Cardiac fibroblast (primary cell): ENCODE measurements around the gene SAMD8.
"Not testable (repeated sequence)": the region's sequence is repeated elsewhere in the genome, so short reads cannot be mapped to it uniquely, and the experiment has no call there.

Experiments used
- DNase-seq, 2 donors: peaks; one replicate each; pipeline versions ENCODE4 v3.0.0 to v3.0.0-alpha.2; 2010; ENCODE audit warnings: low read depth in 2 of 2
- H3K4me3 ChIP-seq, 2 donors: replicated peaks in 1 of 2; 1 replicate in 1 of 2; 2 replicates in 1 of 2; pipeline ENCODE4 v1.5.1; 2011; ENCODE audit warnings: low read depth in 2 of 2, low read length in 2 of 2, mild to moderate bottlenecking in 2 of 2, moderate library complexity in 1 of 2
- TF ChIP-seq, protein P1 (sequence below): IDR thresholded peaks from one replicate; pipeline ENCODE4 v1.5.1; 2011; ENCODE audit warnings: low read depth, mild to moderate bottlenecking, low read length, inconsistent platforms

The SAMD8 gene

DNA sequence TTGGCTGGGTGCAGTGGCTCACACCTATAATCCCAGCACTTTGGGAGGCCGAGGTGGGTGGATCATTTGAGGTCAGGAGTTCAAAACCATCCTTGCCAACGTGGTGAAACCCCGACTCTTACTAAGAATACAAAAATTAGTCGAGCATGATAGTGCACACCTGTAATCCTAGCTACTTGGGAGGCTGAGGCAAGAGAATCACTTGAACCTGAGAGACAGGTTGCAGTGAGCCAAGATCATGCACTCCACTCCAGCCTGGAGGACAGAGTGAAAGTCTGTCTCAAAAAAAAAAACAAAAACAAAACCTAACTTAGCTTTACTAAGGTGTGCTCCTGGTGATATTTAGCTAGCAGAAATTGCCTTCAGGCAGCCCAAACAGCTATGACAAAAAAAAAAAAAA lies 74.9 kb downstream of the SAMD8 start:
- no peak overlapping the region for H3K4me3 ChIP-seq
- TF ChIP-seq, protein P1, sequence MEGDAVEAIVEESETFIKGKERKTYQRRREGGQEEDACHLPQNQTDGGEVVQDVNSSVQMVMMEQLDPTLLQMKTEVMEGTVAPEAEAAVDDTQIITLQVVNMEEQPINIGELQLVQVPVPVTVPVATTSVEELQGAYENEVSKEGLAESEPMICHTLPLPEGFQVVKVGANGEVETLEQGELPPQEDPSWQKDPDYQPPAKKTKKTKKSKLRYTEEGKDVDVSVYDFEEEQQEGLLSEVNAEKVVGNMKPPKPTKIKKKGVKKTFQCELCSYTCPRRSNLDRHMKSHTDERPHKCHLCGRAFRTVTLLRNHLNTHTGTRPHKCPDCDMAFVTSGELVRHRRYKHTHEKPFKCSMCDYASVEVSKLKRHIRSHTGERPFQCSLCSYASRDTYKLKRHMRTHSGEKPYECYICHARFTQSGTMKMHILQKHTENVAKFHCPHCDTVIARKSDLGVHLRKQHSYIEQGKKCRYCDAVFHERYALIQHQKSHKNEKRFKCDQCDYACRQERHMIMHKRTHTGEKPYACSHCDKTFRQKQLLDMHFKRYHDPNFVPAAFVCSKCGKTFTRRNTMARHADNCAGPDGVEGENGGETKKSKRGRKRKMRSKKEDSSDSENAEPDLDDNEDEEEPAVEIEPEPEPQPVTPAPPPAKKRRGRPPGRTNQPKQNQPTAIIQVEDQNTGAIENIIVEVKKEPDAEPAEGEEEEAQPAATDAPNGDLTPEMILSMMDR = no peak
- no peak for DNase-seq

DNA sequence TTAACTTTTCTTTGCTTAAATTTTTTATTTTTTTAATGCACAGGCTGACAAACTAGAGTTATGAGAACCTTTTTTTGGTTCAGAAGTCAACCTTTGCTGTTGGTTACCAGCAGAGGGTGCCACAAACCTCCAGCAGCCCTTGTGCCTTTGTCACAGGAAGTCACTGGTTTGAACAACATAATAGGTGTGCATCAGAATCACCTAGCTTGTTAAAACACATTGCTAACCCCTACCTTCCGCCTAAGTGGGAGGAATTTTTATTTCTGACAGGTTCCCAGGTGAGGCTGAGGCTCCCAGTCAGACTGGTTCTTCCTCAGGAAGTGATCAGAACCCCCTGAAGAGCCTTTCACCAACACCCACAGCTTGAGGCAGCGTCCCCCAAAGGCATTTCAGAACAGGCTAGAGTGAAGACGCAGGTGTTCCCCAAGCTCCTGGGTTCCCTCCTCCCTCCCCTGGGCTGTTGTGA lies 76.5 kb downstream of the SAMD8 start:
- DNase-seq = peak; percentile 80 to 81
- TF ChIP-seq, protein P1 = peak; percentile 87
- no peak overlapping the region for H3K4me3 ChIP-seq

DNA sequence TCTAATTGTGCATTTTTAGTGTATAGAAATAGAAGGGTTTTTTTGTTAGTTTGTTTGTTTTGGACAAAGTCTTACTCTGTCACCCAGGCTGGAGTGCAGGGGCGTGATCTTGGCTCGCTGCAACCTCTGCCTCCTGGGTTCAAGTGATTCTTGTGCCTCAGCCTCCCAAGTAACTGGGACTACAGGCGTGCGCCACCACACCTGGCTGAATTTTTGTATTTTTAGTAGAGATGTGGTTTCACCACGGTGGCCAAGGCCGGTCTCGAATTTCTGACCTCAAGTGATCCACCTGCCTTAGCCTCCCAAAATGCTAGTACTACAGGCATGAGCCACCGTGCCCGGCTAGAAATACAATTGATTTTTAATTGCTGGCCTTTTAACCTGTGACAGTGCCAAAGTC lies 77.1 kb downstream of the SAMD8 start:
- DNase-seq, H3K4me3 ChIP-seq: not testable (repeated sequence)

DNA sequence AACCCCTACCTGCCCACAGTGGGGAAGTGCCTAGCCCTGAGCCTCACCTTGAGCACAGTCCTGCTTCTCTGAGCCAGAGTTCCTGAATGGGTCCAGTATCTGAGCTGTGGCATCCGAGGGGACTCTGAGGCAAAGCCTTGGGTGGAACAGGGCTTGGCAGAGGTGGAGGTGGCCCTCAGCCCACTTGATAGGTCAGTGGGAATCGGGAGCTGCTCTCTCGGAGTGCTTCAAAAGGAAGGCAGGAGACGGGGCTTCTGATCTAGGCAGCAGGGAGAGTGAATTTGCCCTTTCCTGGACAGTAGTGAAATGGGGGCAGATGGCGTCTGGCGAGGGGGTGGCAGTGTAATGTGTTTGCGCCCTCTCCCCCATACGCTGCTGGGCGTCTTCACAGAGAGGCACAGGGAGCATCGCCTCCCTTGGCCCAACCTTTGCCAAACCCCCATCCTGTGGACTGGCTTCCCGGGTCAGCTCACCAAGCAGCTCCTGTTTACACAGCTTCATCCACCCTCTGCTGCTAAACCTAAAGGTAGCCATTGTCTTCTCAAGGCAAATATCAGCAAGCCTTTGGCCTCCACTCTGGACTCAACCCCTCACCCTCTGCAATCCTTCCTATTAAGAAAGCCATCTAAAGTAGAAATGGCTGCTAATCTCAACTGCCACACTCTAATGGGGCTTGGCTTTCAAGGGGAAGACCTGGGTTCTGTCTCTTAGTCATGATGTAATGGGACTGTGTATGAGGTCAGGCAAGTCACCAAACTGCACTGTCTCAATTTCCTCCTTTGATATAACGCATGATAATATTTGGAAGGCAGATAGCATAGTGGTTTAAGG lies 78.0 kb downstream of the SAMD8 start:
- TF ChIP-seq, protein P1 = no peak
- no peak for DNase-seq
- H3K4me3 ChIP-seq = no peak overlapping the region

DNA sequence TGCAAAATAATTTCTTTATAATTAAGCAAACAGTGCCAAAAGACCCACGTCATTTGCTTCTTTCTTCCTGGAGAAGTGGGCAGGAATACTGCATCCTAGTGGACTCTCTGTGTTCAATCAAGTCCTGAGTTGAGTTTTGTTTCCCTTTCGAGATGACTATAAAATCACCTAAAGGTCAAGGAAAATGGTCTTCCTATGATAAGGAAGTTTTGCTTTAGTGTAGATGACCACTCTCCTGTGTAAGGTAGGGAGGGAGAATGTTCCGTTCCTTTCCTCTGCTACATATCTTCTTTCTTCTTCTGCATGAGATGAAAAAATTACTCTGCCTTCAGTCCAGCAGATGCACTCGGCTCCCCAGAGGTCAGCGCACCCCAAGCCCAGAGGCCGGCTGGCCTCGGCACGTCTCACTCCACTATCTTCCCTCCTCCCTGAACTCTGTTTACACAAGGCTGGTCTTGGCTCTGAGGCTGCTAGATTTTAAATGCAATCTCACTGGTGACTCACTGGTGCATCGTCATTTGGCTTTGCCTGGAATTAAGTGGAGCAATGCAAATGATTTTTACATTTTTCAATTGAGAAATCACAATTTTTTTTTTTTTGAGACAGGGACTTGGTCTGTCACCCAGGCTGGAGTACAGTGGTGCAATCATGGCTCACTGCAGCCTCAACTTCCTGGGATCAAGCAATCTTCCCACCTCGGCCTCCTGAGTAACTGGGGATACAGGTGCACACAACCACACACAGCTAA lies 80.5 kb downstream of the SAMD8 start:
- H3K4me3 ChIP-seq = peak overlapping the region in 1 of 2 donors; percentile 26
- TF ChIP-seq, protein P1 = no peak

DNA sequence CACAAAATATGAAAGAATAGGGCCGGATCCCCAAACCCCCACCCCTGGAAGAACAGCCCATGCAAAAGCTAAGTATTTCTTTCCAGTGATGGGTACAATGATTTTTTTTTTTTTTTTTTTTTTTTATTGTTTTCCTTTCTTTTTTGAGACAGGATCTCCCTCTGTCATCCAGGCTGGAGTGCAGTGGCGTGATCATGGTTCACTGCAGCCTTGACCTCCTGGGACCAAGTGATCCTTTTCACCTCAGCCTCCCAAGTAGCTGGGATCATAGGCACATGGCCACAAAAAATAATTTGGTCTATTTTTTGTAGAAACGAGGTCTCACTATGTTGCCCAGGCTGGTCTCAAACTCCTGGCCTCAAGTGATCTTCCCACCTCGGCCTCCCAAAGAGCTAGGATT lies 83.2 kb downstream of the SAMD8 start:
- not testable (repeated sequence) for H3K4me3 ChIP-seq, DNase-seq

More for the DNA sequence above, 80.5 kb downstream of the SAMD8 start:
- peak; percentile 94 to 97 for DNase-seq

DNA sequence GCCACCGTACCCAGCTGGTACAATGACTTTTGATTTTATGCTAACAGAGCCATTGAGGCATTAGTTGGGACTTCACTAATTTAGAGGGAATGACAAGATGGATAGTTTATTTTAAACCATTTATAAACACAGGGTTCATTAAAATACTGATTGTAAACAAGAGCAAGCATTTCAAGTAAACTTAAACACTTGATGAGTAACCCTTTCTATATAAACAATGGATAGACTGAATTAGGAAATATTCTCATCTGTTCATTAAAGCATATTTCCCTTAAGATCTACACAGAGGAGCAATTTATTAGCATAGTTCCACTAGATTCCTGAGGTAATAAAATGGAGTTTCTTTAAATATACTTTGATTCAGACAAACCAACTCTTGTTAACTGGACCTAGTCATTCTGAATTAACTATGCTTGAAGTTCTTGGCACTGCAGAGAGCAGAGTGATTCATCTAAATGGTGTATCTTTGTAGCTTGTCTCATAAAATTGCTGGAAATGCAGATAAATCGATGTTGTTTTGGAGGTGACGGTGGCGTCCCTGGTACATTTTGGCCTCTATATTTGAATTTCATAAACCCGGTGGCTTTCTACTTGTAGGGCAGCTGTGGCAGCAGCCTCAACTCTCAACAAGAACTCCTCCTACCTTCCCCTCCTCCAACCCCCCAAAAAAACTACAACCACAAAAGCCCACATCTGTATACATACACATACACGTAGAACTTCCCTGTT lies 83.7 kb downstream of the SAMD8 start:
- TF ChIP-seq, protein P1 = no peak
- peak; percentile 49 to 61 for DNase-seq
- H3K4me3 ChIP-seq = no peak overlapping the region
